ENCODE data around the gene MIER1.

Gene MIER1

GRCh38 chr1:66929691-66929998 lies 4.9 kb downstream of the MIER1 start:
- DNase-seq: no peak
- no peaks in the 10 kb centered on the region for H3K9me3 Mint-ChIP-seq
- peak overlapping the region; percentile 95 for H3K27ac Mint-ChIP-seq
- peaks cover 63% of the 10 kb centered on the region for H3K36me3 Mint-ChIP-seq (ENCODE audit: low read depth)
- H3K4me3 Mint-ChIP-seq: peak overlapping the region; percentile 86
- peaks cover 56% of the 10 kb centered on the region for H3K4me1 Mint-ChIP-seq (ENCODE audit: low read depth)
- no peaks in the 10 kb centered on the region for H3K27me3 Mint-ChIP-seq

- peak; percentile 95 for DNase-seq
- H3K36me3 Mint-ChIP-seq (ENCODE audit: low read depth): peaks cover 62% of the 10 kb centered on the region
- H3K4me1 Mint-ChIP-seq (ENCODE audit: low read depth): peaks cover 61% of the 10 kb centered on the region
- no peaks in the 10 kb centered on the region for H3K27me3 Mint-ChIP-seq
- no peaks in the 10 kb centered on the region for H3K9me3 Mint-ChIP-seq
- peak overlapping the region; percentile 86 for H3K4me3 Mint-ChIP-seq
- peak overlapping the region; percentile 95 for H3K27ac Mint-ChIP-seq
Measured at GRCh38 chr1:66929999-66930822, 5.4 kb downstream of the MIER1 start.

- H3K4me1 Mint-ChIP-seq (ENCODE audit: low read depth): peaks cover 64% of the 10 kb centered on the region
- no peaks in the 10 kb centered on the region for H3K27me3 Mint-ChIP-seq
- DNase-seq: no peak
- peak overlapping the region; percentile 86 for H3K4me3 Mint-ChIP-seq
- peak overlapping the region; percentile 95 for H3K27ac Mint-ChIP-seq
- peaks cover 61% of the 10 kb centered on the region for H3K36me3 Mint-ChIP-seq (ENCODE audit: low read depth)
- H3K9me3 Mint-ChIP-seq: no peaks in the 10 kb centered on the region
Measured at GRCh38 chr1:66930823-66931174, 6.0 kb downstream of the MIER1 start.

DNA sequence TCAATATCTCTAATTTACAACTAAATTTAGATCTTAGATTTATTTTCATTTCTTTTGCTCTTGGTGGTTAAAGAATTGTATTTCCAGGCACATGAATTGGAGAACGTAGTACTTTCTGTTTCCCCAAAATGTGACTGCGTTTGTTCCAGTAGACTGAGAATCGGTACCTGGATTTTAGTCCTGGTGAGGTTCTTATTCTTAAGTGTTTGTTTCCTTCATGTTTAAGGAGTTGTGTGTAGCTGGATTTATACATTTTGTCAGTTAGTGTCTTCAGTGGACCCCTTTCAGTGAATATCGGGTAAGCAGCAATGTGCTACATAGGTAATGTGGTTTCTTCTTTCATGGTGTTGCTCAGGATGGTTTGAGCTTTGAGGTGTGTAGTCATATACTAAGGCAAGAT lies 6.8 kb downstream of the MIER1 start:
- peaks cover 62% of the 10 kb centered on the region for H3K4me1 Mint-ChIP-seq (ENCODE audit: low read depth)
- H3K4me3 Mint-ChIP-seq: peak overlapping the region; percentile 86
- H3K27me3 Mint-ChIP-seq: no peaks in the 10 kb centered on the region
- no peak for DNase-seq
- peak overlapping the region; percentile 95 for H3K27ac Mint-ChIP-seq
- H3K9me3 Mint-ChIP-seq: no peaks in the 10 kb centered on the region
- peaks cover 57% of the 10 kb centered on the region for H3K36me3 Mint-ChIP-seq (ENCODE audit: low read depth)

- Mint-ChIP-seq H3K4me1 (ENCODE audit: low read depth) (peaks cover 64% of the 10 kb centered on the region), H3K36me3 (ENCODE audit: low read depth) (peaks cover 57% of the 10 kb centered on the region), H3K9me3 (no peaks in the 10 kb centered on the region), H3K27me3 (no peaks in the 10 kb centered on the region), H3K27ac (peak overlapping the region; percentile 88), H3K4me3 (peak overlapping the region; percentile 86)
- DNase-seq: no peak
Measured at GRCh38 chr1:66932291-66932690, 7.5 kb downstream of the MIER1 start.

- no peak for DNase-seq
- Mint-ChIP-seq H3K27ac (peak overlapping the region; percentile 89), H3K27me3 (no peaks in the 10 kb centered on the region), H3K9me3 (no peaks in the 10 kb centered on the region), H3K4me1 (ENCODE audit: low read depth) (peaks cover 69% of the 10 kb centered on the region), H3K36me3 (ENCODE audit: low read depth) (peaks cover 58% of the 10 kb centered on the region), H3K4me3 (peak overlapping the region; percentile 86)
Measured at GRCh38 chr1:66933887-66934700, 9.3 kb downstream of the MIER1 start.

GRCh38 chr1:66937529-66938234 lies 12.9 kb downstream of the MIER1 start:
- Mint-ChIP-seq H3K27me3 (no peaks in the 10 kb centered on the region), H3K9me3 (no peaks in the 10 kb centered on the region), H3K4me3 (no peak overlapping the region), H3K27ac (peak overlapping the region; percentile 76), H3K4me1 (ENCODE audit: low read depth) (peaks cover 86% of the 10 kb centered on the region), H3K36me3 (ENCODE audit: low read depth) (peaks cover 66% of the 10 kb centered on the region)
- DNase-seq: no peak

- no peaks in the 10 kb centered on the region for H3K27me3 Mint-ChIP-seq
- H3K9me3 Mint-ChIP-seq: no peaks in the 10 kb centered on the region
- H3K36me3 Mint-ChIP-seq (ENCODE audit: low read depth): peaks cover 69% of the 10 kb centered on the region
- H3K27ac Mint-ChIP-seq: peak overlapping the region; percentile 40
- no peak for DNase-seq
- no peak overlapping the region for H3K4me3 Mint-ChIP-seq
- peaks cover 84% of the 10 kb centered on the region for H3K4me1 Mint-ChIP-seq (ENCODE audit: low read depth)
Measured at GRCh38 chr1:66938613-66939012, 13.8 kb downstream of the MIER1 start.

DNA sequence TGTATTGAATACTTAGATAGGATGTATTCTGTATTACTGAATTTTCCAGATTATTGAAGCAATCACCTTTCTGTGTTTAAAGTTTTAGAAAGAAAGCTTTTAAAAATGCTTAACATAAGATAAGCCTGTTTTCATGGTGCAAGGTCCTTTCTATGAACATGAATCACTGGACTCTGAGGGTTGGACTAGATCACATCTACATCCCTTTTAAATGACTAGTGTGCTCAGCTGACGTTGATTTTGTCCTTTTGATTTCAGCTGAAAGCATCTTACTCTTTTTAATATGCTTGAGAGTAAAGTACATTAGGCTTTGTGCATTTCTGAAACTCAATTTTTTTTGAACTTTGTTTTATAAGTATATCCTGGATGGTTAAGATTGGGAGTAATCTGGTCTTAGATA lies 16.2 kb downstream of the MIER1 start:
- Mint-ChIP-seq H3K4me3 (no peak overlapping the region), H3K27me3 (no peaks in the 10 kb centered on the region), H3K36me3 (ENCODE audit: low read depth) (peaks cover 72% of the 10 kb centered on the region), H3K9me3 (no peaks in the 10 kb centered on the region), H3K4me1 (ENCODE audit: low read depth) (peaks cover 72% of the 10 kb centered on the region), H3K27ac (peak overlapping the region; percentile 70)
- no peak for DNase-seq

- Mint-ChIP-seq H3K4me3 (no peak overlapping the region), H3K9me3 (no peaks in the 10 kb centered on the region), H3K4me1 (ENCODE audit: low read depth) (peaks cover 73% of the 10 kb centered on the region), H3K27me3 (no peaks in the 10 kb centered on the region), H3K36me3 (ENCODE audit: low read depth) (peaks cover 83% of the 10 kb centered on the region), H3K27ac (peak overlapping the region; percentile 42)
- DNase-seq: no peak
Measured at GRCh38 chr1:66943361-66943969, 18.7 kb downstream of the MIER1 start.

GRCh38 chr1:66944330-66945274 lies 19.8 kb downstream of the MIER1 start:
- Mint-ChIP-seq H3K9me3 (no peaks in the 10 kb centered on the region), H3K4me1 (ENCODE audit: low read depth) (peaks cover 66% of the 10 kb centered on the region), H3K27ac (peak overlapping the region; percentile 42), H3K27me3 (no peaks in the 10 kb centered on the region), H3K4me3 (no peak overlapping the region), H3K36me3 (ENCODE audit: low read depth) (peaks cover 87% of the 10 kb centered on the region)
- DNase-seq: no peak

GRCh38 chr1:66945316-66945715 lies 20.5 kb downstream of the MIER1 start:
- Mint-ChIP-seq H3K4me3 (no peak overlapping the region), H3K4me1 (ENCODE audit: low read depth) (peaks cover 59% of the 10 kb centered on the region), H3K27ac (peak overlapping the region; percentile 30), H3K36me3 (ENCODE audit: low read depth) (peaks cover 87% of the 10 kb centered on the region), H3K9me3 (no peaks in the 10 kb centered on the region), H3K27me3 (no peaks in the 10 kb centered on the region)
- DNase-seq: no peak

DNA sequence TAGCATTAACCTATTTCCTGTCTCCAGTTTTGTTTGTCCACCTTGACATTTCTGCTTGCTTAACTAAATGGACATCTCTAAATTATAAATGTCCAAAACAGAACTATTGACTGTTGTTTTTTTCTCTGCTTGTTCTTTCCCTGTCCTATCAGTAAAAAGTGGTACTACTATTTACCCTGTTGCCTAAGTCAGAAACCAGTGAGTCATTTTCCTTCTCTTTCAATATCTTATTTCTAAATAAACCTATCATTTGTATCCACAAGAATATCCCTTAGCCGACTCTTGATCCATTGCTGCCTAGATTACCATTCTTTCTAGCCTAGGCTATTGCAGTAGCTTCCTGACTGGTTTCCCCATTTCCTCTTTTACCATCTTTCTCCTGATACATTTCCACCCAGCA lies 22.5 kb downstream of the MIER1 start:
- no peaks in the 10 kb centered on the region for H3K9me3 Mint-ChIP-seq
- H3K27ac Mint-ChIP-seq: peak overlapping the region; percentile 54
- H3K36me3 Mint-ChIP-seq (ENCODE audit: low read depth): peaks cover 86% of the 10 kb centered on the region
- no peak overlapping the region for H3K4me3 Mint-ChIP-seq
- H3K27me3 Mint-ChIP-seq: no peaks in the 10 kb centered on the region
- no peak for DNase-seq
- H3K4me1 Mint-ChIP-seq (ENCODE audit: low read depth): peaks cover 44% of the 10 kb centered on the region

Measured in activated T-cell treated with anti-CD3 and anti-CD28 coated beads, Interleukin-2, amount 50 U/mL, for 24 hours (primary cell).